Colonic mucosa (tissue), 4 donors: Measurements from ENCODE around the gene RFC3. TPM values are rescaled to one million over a fixed set of nuclear protein-coding genes. Genes with fewer than 3 reads are reported as not detected.
"Not testable (repeated sequence)": the region's sequence is repeated elsewhere in the genome, so short reads cannot be mapped to it uniquely, and the experiment has no call there.

ENCODE experiments used
- DNase-seq: peaks from one replicate; pipeline ENCODE4 v3.0.0-alpha.2; 2020
- H3K27ac ChIP-seq: fragments of 200-600 bp; one replicate; pipeline ENCODE4 v1.8.0; 2021
- H3K27me3 ChIP-seq: fragments of 200-600 bp; one replicate; pipeline ENCODE4 v1.8.0; 2021
- H3K36me3 ChIP-seq: fragments of 200-600 bp; one replicate; pipeline ENCODE4 v1.8.0; 2021
- H3K4me1 ChIP-seq: fragments of 200-600 bp; one replicate; pipeline ENCODE4 v1.8.0; 2021; ENCODE audit warnings: mild to moderate bottlenecking
- H3K4me3 ChIP-seq: fragments of 200-600 bp; one replicate; pipeline ENCODE4 v1.8.0; 2021
- H3K9ac ChIP-seq, 2 donors: one replicate each; pipeline ENCODE4 v1.7.0; 2013; ENCODE audit warnings: control low read depth in 2 of 2, low read depth in 2 of 2, low read length in 2 of 2
- H3K9me3 ChIP-seq: fragments of 200-600 bp; one replicate; pipeline ENCODE4 v1.8.0; 2021
- intact Hi-C: fragments of 100-400 bp; cut with DNase I; formaldehyde crosslinking; loops from one replicate; pipeline ENCODE4 v1.14.1; 2022
- total RNA-seq, 2 donors: library from RNA; stranded (reverse); fragmentation: NEBNext Ultra II Directional in 1 of 2; extraction: Animal tissue kit (Norgen Biotek cat#: 25700) in 1 of 2; gene quantifications; one replicate each; pipeline ENCODE4 v1.2.1, GENCODE V29; 2021
- TF ChIP-seq, protein P1 (sequence below): fragments of 200-600 bp; IDR thresholded peaks from one replicate; pipeline ENCODE4 v1.8.0; 2022; ENCODE audit warnings: antibody characterized with exemption, mild to moderate bottlenecking
- donor health status: healthy.
- donor health status: DM: no; HTN: no; CAD: no.
- donor health status: DM: no; HTN: no; CAD: no.

The RFC3 gene
- total RNA-seq, 2 donors from 2014 or later, result 5.9 to 21.6 TPM

DNA sequence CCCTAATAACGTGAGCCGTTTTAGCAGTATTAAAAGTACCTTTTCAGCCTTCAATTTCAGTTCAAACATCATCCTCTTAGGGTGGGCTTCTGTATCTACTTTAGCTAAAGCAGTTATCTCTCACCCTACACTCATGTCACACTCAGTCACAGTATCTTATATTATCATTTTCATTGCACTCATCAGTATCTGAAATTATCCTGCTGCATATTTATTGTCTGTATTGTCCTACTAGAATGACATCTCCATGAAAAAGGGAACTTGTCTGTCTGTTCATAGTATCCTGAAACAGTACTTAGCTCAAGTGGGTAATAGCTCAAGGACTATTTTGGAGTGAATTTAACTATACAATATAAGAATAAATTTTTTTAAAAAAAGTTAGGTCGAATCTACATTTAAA, 19.9 kb upstream of the RFC3 start:
- H3K9ac ChIP-seq, result no peak overlapping the region
- DNase-seq, result no peak
- no peaks in the 10 kb centered on the region for H3K27me3 ChIP-seq
- intact Hi-C loops, result loop anchor here (10.0 kb wide), 1 partner anchor 277 kb away; no protein-coding TSS in a partner anchor
- no peaks in the 10 kb centered on the region for H3K9me3 ChIP-seq
- TF ChIP-seq, protein P1, sequence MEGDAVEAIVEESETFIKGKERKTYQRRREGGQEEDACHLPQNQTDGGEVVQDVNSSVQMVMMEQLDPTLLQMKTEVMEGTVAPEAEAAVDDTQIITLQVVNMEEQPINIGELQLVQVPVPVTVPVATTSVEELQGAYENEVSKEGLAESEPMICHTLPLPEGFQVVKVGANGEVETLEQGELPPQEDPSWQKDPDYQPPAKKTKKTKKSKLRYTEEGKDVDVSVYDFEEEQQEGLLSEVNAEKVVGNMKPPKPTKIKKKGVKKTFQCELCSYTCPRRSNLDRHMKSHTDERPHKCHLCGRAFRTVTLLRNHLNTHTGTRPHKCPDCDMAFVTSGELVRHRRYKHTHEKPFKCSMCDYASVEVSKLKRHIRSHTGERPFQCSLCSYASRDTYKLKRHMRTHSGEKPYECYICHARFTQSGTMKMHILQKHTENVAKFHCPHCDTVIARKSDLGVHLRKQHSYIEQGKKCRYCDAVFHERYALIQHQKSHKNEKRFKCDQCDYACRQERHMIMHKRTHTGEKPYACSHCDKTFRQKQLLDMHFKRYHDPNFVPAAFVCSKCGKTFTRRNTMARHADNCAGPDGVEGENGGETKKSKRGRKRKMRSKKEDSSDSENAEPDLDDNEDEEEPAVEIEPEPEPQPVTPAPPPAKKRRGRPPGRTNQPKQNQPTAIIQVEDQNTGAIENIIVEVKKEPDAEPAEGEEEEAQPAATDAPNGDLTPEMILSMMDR, result no peak
- no peaks in the 10 kb centered on the region for H3K4me1 ChIP-seq
- H3K27ac ChIP-seq, result no peak overlapping the region
- H3K36me3 ChIP-seq, result no peaks in the 10 kb centered on the region
- H3K4me3 ChIP-seq, result no peak overlapping the region

DNA sequence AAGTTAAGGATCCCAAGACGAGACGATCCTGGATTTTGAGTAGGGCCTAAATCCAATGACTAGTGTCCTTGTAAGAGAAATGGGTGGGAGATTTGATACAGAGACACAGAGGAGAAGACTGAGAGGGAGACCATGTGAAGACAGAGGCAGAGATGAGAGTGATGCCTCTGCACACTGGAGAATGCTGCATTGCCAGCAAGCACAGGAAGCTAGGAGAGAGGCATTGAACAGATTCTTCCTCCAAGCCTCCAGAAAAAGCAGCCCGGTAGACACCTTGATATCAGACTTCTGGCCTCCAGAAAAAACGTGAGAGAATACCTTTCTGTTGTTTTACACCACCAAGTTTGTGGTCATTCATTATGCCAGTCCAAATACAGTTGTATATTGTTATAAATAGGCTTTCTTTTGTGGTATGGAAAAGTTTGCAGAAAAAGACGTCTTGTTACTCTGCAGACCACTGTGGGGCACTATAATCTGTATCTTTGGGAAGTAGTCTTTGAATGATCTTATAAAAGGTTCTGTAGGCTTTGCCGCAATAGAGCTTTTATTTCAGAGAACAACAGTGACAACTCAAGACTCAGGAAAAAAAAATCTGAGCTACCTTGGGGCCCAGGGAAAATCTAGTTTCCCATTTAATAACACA, 17.9 kb upstream of the RFC3 start:
- intact Hi-C loops, result loop anchor here (10.0 kb wide), 1 partner anchor 275 kb away; no protein-coding TSS in a partner anchor
- TF ChIP-seq, protein P1, result no peak

DNA sequence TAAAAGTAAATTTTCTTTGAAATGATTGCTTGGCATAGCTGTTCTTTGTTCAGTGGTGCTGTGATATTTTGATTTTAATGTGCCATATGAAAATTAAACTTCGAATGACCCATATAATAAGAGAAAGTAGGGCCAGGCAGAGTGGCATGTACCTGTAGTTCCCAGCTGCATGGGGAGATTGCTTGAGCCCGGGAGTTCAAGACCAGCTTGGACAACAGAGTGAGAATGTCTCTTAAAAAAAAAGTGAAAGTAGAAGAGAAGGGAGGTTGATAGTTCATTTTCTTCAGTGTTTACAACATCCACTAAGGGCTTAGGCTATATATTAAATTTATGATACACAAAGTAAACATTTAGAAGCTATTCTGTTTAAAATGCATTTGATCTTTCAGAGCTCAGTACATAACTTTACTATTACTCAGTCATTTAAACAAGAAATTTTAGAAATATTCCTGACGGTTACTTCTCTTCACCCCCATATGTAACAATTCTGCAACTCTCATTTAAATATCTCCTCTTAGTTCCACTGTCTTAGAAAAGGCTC, 17.2 kb upstream of the RFC3 start:
- H3K36me3 ChIP-seq, result no peaks in the 10 kb centered on the region
- TF ChIP-seq, protein P1, result no peak
- no peaks in the 10 kb centered on the region for H3K9me3 ChIP-seq
- DNase-seq, result no peak
- H3K4me1 ChIP-seq, result no peaks in the 10 kb centered on the region
- H3K9ac ChIP-seq, result no peak overlapping the region
- no peak overlapping the region for H3K27ac ChIP-seq
- intact Hi-C loops, result no loop called here
- no peaks in the 10 kb centered on the region for H3K27me3 ChIP-seq
- H3K4me3 ChIP-seq, result no peak overlapping the region

More for the DNA sequence above, 17.9 kb upstream of the RFC3 start:
- DNase-seq, result no peak
- Histone ChIP-seq H3K9ac (no peak overlapping the region), H3K4me3 (no peak overlapping the region), H3K36me3 (no peaks in the 10 kb centered on the region), H3K27ac (no peak overlapping the region), H3K27me3 (no peaks in the 10 kb centered on the region), H3K9me3 (no peaks in the 10 kb centered on the region), H3K4me1 (no peaks in the 10 kb centered on the region)

DNA sequence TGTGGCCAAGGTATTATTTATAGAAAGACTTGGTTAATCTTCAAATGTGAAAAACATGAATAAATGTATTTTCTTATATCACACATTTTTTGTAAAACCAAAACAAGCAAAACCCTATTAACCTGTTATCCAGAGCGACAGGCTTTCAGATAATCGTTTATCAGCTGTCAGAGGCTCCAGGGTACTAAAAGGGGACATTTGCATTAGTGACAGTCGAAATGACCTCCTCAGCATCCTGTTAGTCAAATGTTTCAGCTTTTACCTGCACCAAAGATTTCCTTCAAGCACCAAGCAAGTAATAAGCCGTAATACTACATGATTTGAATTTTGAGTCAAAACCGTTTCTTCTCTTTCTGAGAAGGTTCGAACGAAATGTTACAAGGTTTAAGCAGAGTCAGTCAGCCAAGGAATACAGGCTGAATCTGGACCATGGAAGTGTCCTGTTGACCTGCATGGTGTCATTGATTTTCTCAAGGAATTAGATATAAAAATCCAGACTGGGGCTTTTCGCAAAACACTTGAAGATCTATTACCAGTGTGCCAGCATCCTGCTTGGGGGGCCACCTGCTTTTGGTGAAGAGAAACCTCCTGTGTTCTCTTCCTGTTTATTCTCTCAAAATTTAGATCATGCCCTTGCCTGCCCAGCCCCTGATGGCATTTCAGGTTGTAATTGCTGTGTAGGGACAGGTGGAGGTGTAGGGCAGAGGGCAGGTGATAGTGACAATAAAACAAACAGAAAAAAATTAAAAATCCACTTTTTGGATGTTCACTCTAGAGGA, 11.3 kb upstream of the RFC3 start:
- Histone ChIP-seq H3K27me3 (peaks cover 3% of the 10 kb centered on the region), H3K4me1 (no peaks in the 10 kb centered on the region), H3K4me3 (no peak overlapping the region), H3K27ac (no peak overlapping the region), H3K9ac (no peak overlapping the region), H3K36me3 (no peaks in the 10 kb centered on the region), H3K9me3 (no peaks in the 10 kb centered on the region)
- intact Hi-C loops, result no loop called here
- TF ChIP-seq, protein P1, result no peak
- DNase-seq, result no peak

DNA sequence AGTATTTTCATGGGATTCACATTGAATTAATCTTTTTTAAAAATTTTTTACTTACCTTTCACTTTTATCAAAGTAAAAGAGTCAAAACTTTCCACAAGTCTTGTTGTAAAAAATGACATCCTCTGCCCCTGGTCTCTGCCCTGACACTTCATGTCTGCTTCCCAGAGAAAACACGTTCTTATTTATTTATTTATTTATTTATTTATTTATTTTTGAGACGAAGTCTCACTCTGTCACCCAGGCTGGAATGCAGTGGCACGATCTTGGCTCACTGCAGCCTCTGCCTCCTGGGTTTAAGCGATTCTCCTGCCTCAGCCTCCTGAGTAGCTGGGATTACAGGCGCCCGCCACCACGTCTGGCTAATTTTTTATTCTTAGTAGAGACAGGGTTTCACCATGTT, 5.1 kb upstream of the RFC3 start:
- H3K4me3 ChIP-seq, DNase-seq, H3K27ac ChIP-seq, H3K27me3 ChIP-seq, H3K36me3 ChIP-seq, H3K4me1 ChIP-seq, H3K9ac ChIP-seq, H3K9me3 ChIP-seq: not testable (repeated sequence)
- intact Hi-C loops, result loop anchor here (10.0 kb wide), 1 partner anchor 272 kb away; no protein-coding TSS in a partner anchor
